Natural killer cell (primary cell): ENCODE measurements around the gene NFU1. TPM values are rescaled to one million over a fixed set of nuclear protein-coding genes. Genes with fewer than 3 reads are reported as not detected.

ENCODE experiments used
- ATAC-seq, 3 donors: fragments of 150-1000 bp in 2 of 3; fragments of 200-7000 bp in 1 of 3; cut with Tn5 transposase; 1 replicate in 1 of 3; 2 replicates in 2 of 3; pipeline ENCODE4 v1.10.0; 2021; ENCODE audit warnings: mild to moderate bottlenecking in 2 of 3, moderate library complexity in 2 of 3
- DNase-seq, 2 donors: peaks; one replicate each; pipeline versions ENCODE4 v3.0.0 to v3.0.0-alpha.2; 2013 to 2021; ENCODE audit warnings: mixed read lengths in 1 of 2
- H3K27ac ChIP-seq: one replicate; pipeline ENCODE4 v1.5.1; 2013; ENCODE audit warnings: mild to moderate bottlenecking, low read length
- H3K27me3 ChIP-seq: one replicate; pipeline ENCODE4 v1.6.1; 2013; ENCODE audit warnings: low read length; ENCODE audit not compliant: control insufficient read depth, insufficient read depth
- H3K36me3 ChIP-seq: one replicate; pipeline ENCODE4 v1.6.1; 2013; ENCODE audit warnings: low read length; ENCODE audit not compliant: control insufficient read depth, insufficient read depth
- H3K4me1 ChIP-seq: one replicate; pipeline ENCODE4 v1.6.1; 2013; ENCODE audit warnings: low read length; ENCODE audit not compliant: control insufficient read depth, insufficient read depth
- H3K4me3 ChIP-seq: one replicate; pipeline ENCODE4 v1.5.1; 2013; ENCODE audit warnings: low read length
- H3K9me3 ChIP-seq: one replicate; pipeline ENCODE4 v1.6.1; 2013; ENCODE audit warnings: low read length; ENCODE audit not compliant: control insufficient read depth, insufficient read depth
- H3K27ac Mint-ChIP-seq, 2 donors: one replicate each; pipeline ENCODE4 v1.8.0; 2022; ENCODE audit warnings: mild to moderate bottlenecking in 2 of 2, mixed read lengths in 2 of 2, moderate library complexity in 1 of 2
- H3K27me3 Mint-ChIP-seq, 2 donors: one replicate each; pipeline ENCODE4 v1.8.0; 2022; ENCODE audit warnings: low read depth in 2 of 2, mixed read lengths in 2 of 2
- H3K36me3 Mint-ChIP-seq: one replicate; pipeline ENCODE4 v1.8.0; 2022; ENCODE audit warnings: mixed read lengths
- H3K4me1 Mint-ChIP-seq, 2 donors: one replicate each; pipeline ENCODE4 v1.8.0; 2022; ENCODE audit warnings: mixed read lengths in 2 of 2
- H3K4me3 Mint-ChIP-seq: one replicate; pipeline ENCODE4 v1.8.0; 2022; ENCODE audit warnings: mild to moderate bottlenecking, moderate library complexity, mixed read lengths
- H3K9me3 Mint-ChIP-seq, 2 donors: one replicate each; pipeline ENCODE4 v1.8.0; 2022; ENCODE audit warnings: mixed read lengths in 2 of 2
- WGBS: methylation state at CpG from one replicate; pipeline ENCODE4 v1.1.7; 2013; ENCODE audit warnings: missing lambda C conversion rate; ENCODE audit not compliant: insufficient coverage; 5-methylcytosine and 5-hydroxymethylcytosine counted together
- intact Hi-C: fragments of 100-400 bp; cut with micrococcal nuclease; formaldehyde crosslinking; loops from one replicate; pipeline ENCODE4 v1.14.2; 2022
- total RNA-seq, 4 donors: library from RNA; stranded (reverse); fragments of 120-200 nt in 1 of 4; gene quantifications; one replicate each; pipeline versions ENCODE4 v1.2.3 to v1.2.4, GENCODE V29; 2013 to 2022
- TF ChIP-seq, protein P1 (sequence below): fragments of 200-600 bp; IDR thresholded peaks from one replicate; pipeline ENCODE4 v1.8.0; 2022; ENCODE audit warnings: antibody characterized with exemption

Gene NFU1
- total RNA-seq, 3 donors from 2014 or later (not counting 1 experiment from before 2014, with no cell fraction given), result 21.4 to 25.0 (median 23.6) TPM

DNA sequence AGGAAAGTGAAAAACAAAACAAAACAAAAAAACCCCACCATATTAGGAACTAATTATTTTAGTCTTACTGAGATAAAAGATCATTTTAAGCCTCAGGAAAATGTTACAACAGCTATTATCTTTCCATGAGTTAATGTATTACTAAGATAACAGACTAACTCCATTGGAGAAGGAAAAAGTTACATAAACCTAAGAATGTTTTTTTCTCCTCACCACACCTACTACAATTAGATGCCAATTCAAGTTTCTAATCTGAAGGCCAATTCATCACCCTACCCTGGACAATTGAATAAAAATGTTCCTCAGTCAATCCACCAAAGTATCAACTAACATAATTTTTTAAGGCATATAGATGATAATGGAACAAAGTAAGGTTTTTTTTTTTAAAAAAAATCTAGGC is 40.0 kb downstream of the NFU1 start:
- no peaks in the 10 kb centered on the region for H3K9me3 Mint-ChIP-seq
- ATAC-seq (no peak), DNase-seq (no peak)
- Histone ChIP-seq H3K36me3 (peaks cover 23% of the 10 kb centered on the region), H3K9me3 (no peaks in the 10 kb centered on the region), H3K27me3 (no peaks in the 10 kb centered on the region), H3K27ac (no peak overlapping the region), H3K4me3 (no peak overlapping the region), H3K4me1 (no peaks in the 10 kb centered on the region)
- no peak overlapping the region for H3K4me3 Mint-ChIP-seq
- H3K27me3 Mint-ChIP-seq, result no peaks in the 10 kb centered on the region
- no peaks in the 10 kb centered on the region for H3K36me3 Mint-ChIP-seq
- no peaks in the 10 kb centered on the region for H3K4me1 Mint-ChIP-seq
- intact Hi-C loops, result no loop called here
- TF ChIP-seq, protein P1, sequence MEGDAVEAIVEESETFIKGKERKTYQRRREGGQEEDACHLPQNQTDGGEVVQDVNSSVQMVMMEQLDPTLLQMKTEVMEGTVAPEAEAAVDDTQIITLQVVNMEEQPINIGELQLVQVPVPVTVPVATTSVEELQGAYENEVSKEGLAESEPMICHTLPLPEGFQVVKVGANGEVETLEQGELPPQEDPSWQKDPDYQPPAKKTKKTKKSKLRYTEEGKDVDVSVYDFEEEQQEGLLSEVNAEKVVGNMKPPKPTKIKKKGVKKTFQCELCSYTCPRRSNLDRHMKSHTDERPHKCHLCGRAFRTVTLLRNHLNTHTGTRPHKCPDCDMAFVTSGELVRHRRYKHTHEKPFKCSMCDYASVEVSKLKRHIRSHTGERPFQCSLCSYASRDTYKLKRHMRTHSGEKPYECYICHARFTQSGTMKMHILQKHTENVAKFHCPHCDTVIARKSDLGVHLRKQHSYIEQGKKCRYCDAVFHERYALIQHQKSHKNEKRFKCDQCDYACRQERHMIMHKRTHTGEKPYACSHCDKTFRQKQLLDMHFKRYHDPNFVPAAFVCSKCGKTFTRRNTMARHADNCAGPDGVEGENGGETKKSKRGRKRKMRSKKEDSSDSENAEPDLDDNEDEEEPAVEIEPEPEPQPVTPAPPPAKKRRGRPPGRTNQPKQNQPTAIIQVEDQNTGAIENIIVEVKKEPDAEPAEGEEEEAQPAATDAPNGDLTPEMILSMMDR, result no peak
- no peak overlapping the region for H3K27ac Mint-ChIP-seq

DNA sequence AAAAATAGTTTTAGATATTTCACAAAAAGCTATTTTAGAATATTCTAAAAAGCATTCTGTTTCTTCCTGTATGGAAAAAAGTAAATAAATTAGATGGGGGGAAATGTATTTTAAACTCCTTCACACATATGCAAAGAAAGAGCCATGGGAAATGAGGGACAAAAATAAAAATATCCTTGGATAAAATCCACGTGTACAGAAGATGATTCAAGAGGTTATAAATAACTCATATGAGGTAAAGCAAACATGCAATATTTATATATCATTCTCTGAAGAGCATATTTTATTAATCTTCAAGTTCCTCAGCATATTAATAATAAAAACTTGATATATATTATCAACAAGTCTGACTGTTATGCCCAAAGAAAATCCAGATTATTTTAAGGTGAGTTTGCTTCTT is 41.4 kb downstream of the NFU1 start:
- Mint-ChIP-seq H3K4me1 (no peaks in the 10 kb centered on the region), H3K36me3 (no peaks in the 10 kb centered on the region), H3K27ac (no peak overlapping the region), H3K27me3 (no peaks in the 10 kb centered on the region), H3K4me3 (no peak overlapping the region), H3K9me3 (no peaks in the 10 kb centered on the region)
- no peak overlapping the region for H3K27ac ChIP-seq
- intact Hi-C loops, result no loop called here
- H3K27me3 ChIP-seq, result no peaks in the 10 kb centered on the region
- no peak overlapping the region for H3K4me3 ChIP-seq
- TF ChIP-seq, protein P1, result no peak
- H3K9me3 ChIP-seq, result no peaks in the 10 kb centered on the region
- ATAC-seq, result no peak
- no peaks in the 10 kb centered on the region for H3K4me1 ChIP-seq
- no CpG with 5 or more reads among the region's 1 CpG for WGBS
- peaks cover 23% of the 10 kb centered on the region for H3K36me3 ChIP-seq
- DNase-seq, result no peak

DNA sequence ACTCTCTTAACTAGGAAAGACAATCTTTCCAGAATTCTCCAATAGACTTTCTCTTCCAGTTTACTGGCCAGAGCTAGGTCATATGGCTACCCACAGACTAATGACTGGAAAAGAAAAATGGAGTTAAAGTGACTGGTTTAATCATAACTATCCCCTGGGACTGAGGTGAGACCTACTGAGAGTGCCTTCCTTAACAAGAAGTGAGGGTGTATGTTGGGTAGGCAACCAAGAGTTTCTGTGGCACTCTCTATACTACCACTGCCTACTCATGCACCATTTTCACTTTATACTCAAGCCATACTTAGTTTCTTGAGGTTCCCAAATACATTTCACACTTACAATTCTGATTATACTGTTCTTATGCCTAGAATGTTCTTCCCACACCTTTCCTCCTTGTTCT is 43.3 kb downstream of the NFU1 start:
- H3K36me3 ChIP-seq, result peaks cover 18% of the 10 kb centered on the region
- no peaks in the 10 kb centered on the region for H3K36me3 Mint-ChIP-seq
- no peaks in the 10 kb centered on the region for H3K27me3 ChIP-seq
- no peak overlapping the region for H3K4me3 Mint-ChIP-seq
- no peak for DNase-seq
- TF ChIP-seq, protein P1, result no peak
- no peak overlapping the region for H3K4me3 ChIP-seq
- no peak overlapping the region for H3K27ac ChIP-seq
- no peak for ATAC-seq
- no peaks in the 10 kb centered on the region for H3K4me1 Mint-ChIP-seq
- H3K9me3 Mint-ChIP-seq, result no peaks in the 10 kb centered on the region
- intact Hi-C loops, result no loop called here
- no peak overlapping the region for H3K27ac Mint-ChIP-seq
- H3K4me1 ChIP-seq, result no peaks in the 10 kb centered on the region
- no peaks in the 10 kb centered on the region for H3K27me3 Mint-ChIP-seq
- no peaks in the 10 kb centered on the region for H3K9me3 ChIP-seq

DNA sequence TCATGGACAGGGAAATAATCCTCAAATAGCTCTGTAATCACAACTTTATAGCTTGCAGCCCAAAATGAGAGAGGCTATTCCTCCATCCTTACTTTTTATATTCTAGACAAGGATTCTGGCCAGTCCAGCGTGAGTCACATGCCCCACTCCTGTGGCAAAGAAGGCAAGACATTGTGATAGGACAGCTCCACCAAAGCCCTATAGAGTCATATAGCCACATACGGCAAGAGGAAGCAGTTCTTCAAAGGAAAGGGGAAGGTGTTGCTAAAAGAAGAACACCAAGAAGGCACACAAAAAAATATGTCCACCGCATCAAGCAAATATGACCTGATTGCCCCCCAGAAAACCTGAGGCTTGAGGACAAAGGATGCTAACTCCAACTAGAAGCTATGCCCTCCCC is 46.8 kb downstream of the NFU1 start:
- no peak for ATAC-seq
- Mint-ChIP-seq H3K36me3 (no peaks in the 10 kb centered on the region), H3K27me3 (no peaks in the 10 kb centered on the region), H3K4me3 (no peak overlapping the region), H3K27ac (no peak overlapping the region), H3K9me3 (no peaks in the 10 kb centered on the region), H3K4me1 (peaks cover 19 to 21% of the 10 kb centered on the region in 2 donors)
- H3K27me3 ChIP-seq, result no peaks in the 10 kb centered on the region
- H3K4me1 ChIP-seq, result peaks cover 8% of the 10 kb centered on the region
- H3K4me3 ChIP-seq, result no peak overlapping the region
- no peaks in the 10 kb centered on the region for H3K36me3 ChIP-seq
- H3K9me3 ChIP-seq, result no peaks in the 10 kb centered on the region
- DNase-seq, result no peak
- H3K27ac ChIP-seq, result no peak overlapping the region
- intact Hi-C loops, result no loop called here
- TF ChIP-seq, protein P1, result no peak
- 76% methylated on average over 2 of the region's 3 CpGs for WGBS
